ENCODE measurements around the gene SMPD3.

SMPD3 gene

GRCh38 chr16:68470461-68471150 lies 22.3 kb upstream of the SMPD3 start:
- peak in 1 of 2 experiments; percentile 9 for DNase-seq

GRCh38 chr16:68469796-68470460 lies 21.6 kb upstream of the SMPD3 start:
- peak in 1 of 2 experiments; percentile 10 for DNase-seq

GRCh38 chr16:68468842-68469241 lies 20.5 kb upstream of the SMPD3 start:
- DNase-seq = no peak

- no peak for DNase-seq
Measured at GRCh38 chr16:68466174-68466573, 17.9 kb upstream of the SMPD3 start.

- DNase-seq = no peak
Measured at GRCh38 chr16:68463904-68464303, 15.6 kb upstream of the SMPD3 start.

GRCh38 chr16:68460067-68460466 lies 11.8 kb upstream of the SMPD3 start:
- no peak for DNase-seq

GRCh38 chr16:68459457-68459856 lies 11.1 kb upstream of the SMPD3 start:
- DNase-seq = no peak

- no peak for DNase-seq
Measured at GRCh38 chr16:68458551-68458950, 10.2 kb upstream of the SMPD3 start.

- no peak for DNase-seq
Measured at GRCh38 chr16:68458101-68458500, 9.8 kb upstream of the SMPD3 start.

GRCh38 chr16:68455631-68456030 lies 7.3 kb upstream of the SMPD3 start:
- no peak for DNase-seq

- DNase-seq = no peak
Measured at GRCh38 chr16:68454920-68455435, 6.7 kb upstream of the SMPD3 start.

GRCh38 chr16:68453816-68454215 lies 5.5 kb upstream of the SMPD3 start:
- no peak for DNase-seq

GRCh38 chr16:68452176-68452575 lies 3.9 kb upstream of the SMPD3 start:
- no peak for DNase-seq

GRCh38 chr16:68451676-68452075 lies 3.4 kb upstream of the SMPD3 start:
- no peak for DNase-seq

- no peak for DNase-seq
Measured at GRCh38 chr16:68450741-68451255, 2.5 kb upstream of the SMPD3 start.

GRCh38 chr16:68447653-68448359 lies 502 bp downstream of the SMPD3 start:
- no peak for DNase-seq

- DNase-seq = no peak
Measured at GRCh38 chr16:68446681-68447652, 1.3 kb downstream of the SMPD3 start.

- DNase-seq = peak; percentile 42 to 60
Measured at GRCh38 chr16:68445458-68445857, 2.9 kb downstream of the SMPD3 start.

GRCh38 chr16:68444056-68444657 lies 4.2 kb downstream of the SMPD3 start:
- DNase-seq = no peak

GRCh38 chr16:68436581-68436980 lies 11.7 kb downstream of the SMPD3 start:
- peak; percentile 18 to 22 for DNase-seq

- no peak for DNase-seq
Measured at GRCh38 chr16:68434624-68435210, 13.6 kb downstream of the SMPD3 start.

All from activated CD4-positive, alpha-beta T cell treated with anti-CD3 and anti-CD28 coated beads, Interleukin-2, amount 50 U/mL, for 48 hours (primary cell).